WERI-Rb-1 (cell line): ENCODE data around the gene MARCO.
A peak's percentile ranks its signal among the peaks of the same experiment; 100 is the strongest.

ENCODE experiments used
- DNase-seq: peaks from one replicate; pipeline ENCODE4 v3.0.0-alpha.2; 2020
- H3K27ac ChIP-seq: fragments of 250-450 bp; sonication (Bioruptor Pico); 2 replicates; pipeline ENCODE4 v1.5.1; 2020; ENCODE audit warnings: mild to moderate bottlenecking, moderate library complexity
- H3K27me3 ChIP-seq: fragments of 250-450 bp; sonication (Bioruptor Pico); 2 replicates; pipeline ENCODE4 v1.5.1; 2021; ENCODE audit warnings: mild to moderate bottlenecking, low read depth, moderate library complexity; ENCODE audit not compliant: insufficient read depth, severe bottlenecking
- H3K36me3 ChIP-seq: fragments of 250-450 bp; sonication (Bioruptor Pico); 2 replicates; pipeline ENCODE4 v1.5.1; 2020; ENCODE audit warnings: mild to moderate bottlenecking, moderate library complexity
- H3K4me3 ChIP-seq: 2 replicates; pipeline ENCODE4 v1.5.1; 2011; ENCODE audit warnings: low read depth, mild to moderate bottlenecking, control low read depth, low read length
- H3K9me3 ChIP-seq: fragments of 250-450 bp; sonication (Bioruptor Pico); 2 replicates; pipeline ENCODE4 v1.5.1; 2021; ENCODE audit warnings: mild to moderate bottlenecking, moderate library complexity; ENCODE audit not compliant: severe bottlenecking
- CTCF ChIP-seq: IDR thresholded peaks from 2 replicates; pipeline ENCODE4 v1.5.1; 2011; ENCODE audit warnings: low read depth, mild to moderate bottlenecking, control low read depth, inconsistent platforms, low read length

The MARCO gene

GRCh38 chr2:118973542-118973951 lies 31.6 kb downstream of the MARCO start:
- H3K27me3 ChIP-seq = no peaks in the 10 kb centered on the region
- no peaks in the 10 kb centered on the region for H3K36me3 ChIP-seq
- TF ChIP-seq CTCF = no peak
- H3K4me3 ChIP-seq = no peak overlapping the region
- H3K27ac ChIP-seq = no peak overlapping the region
- H3K9me3 ChIP-seq = peaks cover 5% of the 10 kb centered on the region
- no peak for DNase-seq

- Histone ChIP-seq H3K27ac (no peak overlapping the region), H3K27me3 (no peaks in the 10 kb centered on the region), H3K36me3 (no peaks in the 10 kb centered on the region), H3K4me3 (no peak overlapping the region), H3K9me3 (peaks cover 5% of the 10 kb centered on the region)
- no peak for DNase-seq
- no peak for TF ChIP-seq CTCF
Observed at GRCh38 chr2:118974103-118974993, 32.4 kb downstream of the MARCO start.

- no peak for TF ChIP-seq CTCF
- Histone ChIP-seq H3K9me3 (peaks cover 5% of the 10 kb centered on the region), H3K27ac (no peak overlapping the region), H3K36me3 (no peaks in the 10 kb centered on the region), H3K4me3 (no peak overlapping the region), H3K27me3 (no peaks in the 10 kb centered on the region)
- DNase-seq = no peak
Observed at GRCh38 chr2:118975133-118975532, 33.1 kb downstream of the MARCO start.

GRCh38 chr2:118978064-118978463 lies 36.1 kb downstream of the MARCO start:
- no peak overlapping the region for H3K27ac ChIP-seq
- no peaks in the 10 kb centered on the region for H3K27me3 ChIP-seq
- H3K9me3 ChIP-seq = peaks cover 5% of the 10 kb centered on the region
- H3K36me3 ChIP-seq = no peaks in the 10 kb centered on the region
- no peak for TF ChIP-seq CTCF
- no peak for DNase-seq
- H3K4me3 ChIP-seq = no peak overlapping the region

GRCh38 chr2:118979152-118979861 lies 37.3 kb downstream of the MARCO start:
- no peaks in the 10 kb centered on the region for H3K36me3 ChIP-seq
- no peak overlapping the region for H3K4me3 ChIP-seq
- no peak for TF ChIP-seq CTCF
- peaks cover 7% of the 10 kb centered on the region for H3K9me3 ChIP-seq
- H3K27ac ChIP-seq = peak overlapping the region; percentile 21; the same call in 1 of the 2 replicates
- no peak for DNase-seq
- no peaks in the 10 kb centered on the region for H3K27me3 ChIP-seq
